DMS79 treated with DMSO at 0.1 percent for 48 hours (cell line): Measurements from ENCODE around the gene MAD2L2.

Experiments used
- DNase-seq: peaks from one replicate; lab custom pipeline; 2025; lab: John Stamatoyannopoulos, UW

Gene MAD2L2

DNA sequence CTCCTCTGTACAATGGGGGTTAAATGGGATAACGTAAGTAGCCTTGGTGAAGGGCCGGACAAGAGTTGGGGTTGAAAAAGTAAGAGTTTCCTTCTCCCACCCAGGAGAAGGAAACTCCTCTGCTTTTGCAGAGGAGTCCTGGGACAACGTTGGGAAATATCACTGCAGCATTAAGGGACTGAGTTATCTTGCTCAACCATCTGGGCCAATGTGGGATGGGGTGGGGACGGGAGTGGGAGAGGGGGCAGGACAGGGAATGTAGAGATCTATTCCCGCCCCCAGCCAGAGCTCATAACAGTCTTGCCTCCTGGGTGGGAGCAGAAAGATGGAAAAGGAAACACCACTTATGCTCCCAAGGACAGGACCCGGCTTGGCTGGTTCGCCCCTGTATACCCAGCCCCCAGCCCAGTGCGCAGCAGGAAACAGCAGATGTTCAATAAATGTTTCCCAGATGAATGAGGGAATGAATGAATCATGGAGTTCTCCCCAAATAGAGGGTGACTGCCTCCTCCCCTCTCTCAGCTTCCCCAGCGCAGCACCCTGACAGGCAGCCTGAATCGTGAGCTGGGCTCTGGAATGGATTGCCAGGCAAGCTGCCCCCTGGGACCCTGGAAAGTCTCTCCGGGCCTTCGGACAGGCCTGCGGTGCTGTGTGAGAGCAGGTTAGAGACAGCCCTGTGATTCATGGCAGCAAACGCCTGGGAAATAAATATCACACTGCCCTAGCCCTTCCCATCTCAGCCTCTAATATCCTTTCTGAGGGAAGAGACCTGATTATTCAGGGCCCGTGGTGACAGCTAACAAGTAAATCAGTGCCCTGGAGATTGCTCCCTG is 51.5 kb downstream of the MAD2L2 start:
- no peak for DNase-seq

DNA sequence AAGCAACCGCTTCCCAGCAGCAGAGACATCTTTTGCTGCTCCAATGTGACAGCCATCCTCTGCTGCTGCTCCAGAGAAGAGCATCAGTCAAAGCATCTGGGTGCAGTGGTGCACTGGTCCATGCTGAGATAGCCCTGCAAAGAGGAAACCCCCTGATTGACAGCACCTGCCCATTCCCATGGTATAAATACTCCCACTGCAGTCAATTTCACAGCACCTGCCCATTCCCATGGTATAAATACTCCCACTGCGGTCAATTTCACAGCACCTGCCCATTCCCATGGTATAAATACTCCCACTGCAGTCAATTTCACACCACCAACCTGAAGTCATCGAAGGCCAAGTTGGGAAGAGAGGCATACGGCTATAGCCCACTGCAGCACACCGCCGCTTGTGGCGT is 52.2 kb downstream of the MAD2L2 start:
- no peak for DNase-seq

DNA sequence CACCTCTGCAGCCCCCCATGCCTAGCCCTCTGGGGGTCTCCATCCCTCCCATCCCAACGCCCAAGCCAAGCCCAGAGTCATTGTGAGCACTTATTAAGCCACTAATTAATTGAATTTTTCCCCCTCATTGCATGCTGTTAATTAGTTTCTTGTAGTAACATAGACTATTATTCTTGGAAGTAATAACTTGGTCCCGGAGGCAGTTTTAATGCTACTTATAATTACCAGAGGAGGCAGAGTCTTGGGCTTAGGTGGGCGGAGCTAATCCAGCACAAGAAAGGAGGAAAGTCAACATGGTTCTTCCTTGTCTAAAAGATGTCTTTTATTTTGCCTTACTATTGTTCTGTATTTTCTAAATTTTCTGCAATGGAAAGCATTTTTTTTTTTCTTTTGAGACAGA is 54.4 kb downstream of the MAD2L2 start:
- no peak for DNase-seq
